CD4-positive, alpha-beta T cell treated with Interleukin-2 at 100 ng/mL for 4 hours (primary cell): ENCODE data around the gene NUP210L.
"Not testable (repeated sequence)": the region's sequence is repeated elsewhere in the genome, so short reads cannot be mapped to it uniquely, and the experiment has no call there.

ENCODE experiments used
- DNase-seq: peaks from one replicate; pipeline ENCODE4 v3.0.0-alpha.2; 2020; ENCODE audit warnings: low spot score

The NUP210L gene

GRCh38 chr1:154097873-154098272 lies 57.0 kb downstream of the NUP210L start:
- DNase-seq, result no peak

DNA sequence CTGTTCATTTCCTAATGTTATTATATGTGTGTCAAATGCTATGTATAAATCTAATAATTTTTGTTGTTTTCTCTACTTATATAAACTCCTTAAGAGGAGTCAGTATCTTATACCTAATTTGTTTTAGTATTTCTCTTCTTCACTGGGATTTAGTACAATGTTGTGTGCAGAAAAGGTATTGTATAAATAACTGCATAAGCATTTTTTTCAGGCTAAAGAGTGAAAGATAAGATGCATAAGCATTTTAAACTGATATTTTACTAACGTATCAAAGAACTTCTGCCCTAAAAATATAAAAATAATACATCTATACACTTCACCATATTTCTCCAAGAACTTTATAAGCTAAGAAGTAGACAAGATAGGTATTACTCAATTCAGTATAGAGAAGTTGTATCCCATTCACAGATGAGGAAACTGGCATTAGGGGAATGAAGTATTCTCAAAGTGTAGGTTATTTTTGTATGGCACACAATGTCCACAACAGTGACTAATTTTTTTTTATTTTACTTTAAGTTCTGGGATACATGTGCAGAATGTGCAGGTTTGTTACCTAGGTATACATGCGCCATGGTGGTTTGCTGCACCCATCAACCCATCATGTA lies 59.3 kb downstream of the NUP210L start:
- no peak for DNase-seq

DNA sequence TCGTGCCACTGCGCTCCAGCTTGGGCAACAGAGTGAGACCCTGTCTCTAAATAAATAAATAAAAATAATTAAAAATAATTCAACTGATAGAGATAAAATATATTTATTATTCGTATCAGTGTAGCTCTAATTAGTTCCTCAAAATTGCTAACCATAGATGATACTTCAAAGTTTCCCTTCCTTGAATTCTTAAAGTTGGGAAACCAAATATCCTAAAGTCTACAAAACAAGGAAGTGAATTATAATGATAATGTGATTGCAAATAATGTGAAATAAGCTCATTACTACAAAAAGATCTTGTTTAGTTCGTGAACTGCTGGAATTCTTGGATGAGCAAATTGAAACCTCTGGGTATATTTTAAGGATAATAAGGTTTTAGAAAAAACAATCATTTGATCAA lies 60.5 kb downstream of the NUP210L start:
- no peak for DNase-seq

GRCh38 chr1:154093699-154094098 lies 61.2 kb downstream of the NUP210L start:
- no peak for DNase-seq

DNA sequence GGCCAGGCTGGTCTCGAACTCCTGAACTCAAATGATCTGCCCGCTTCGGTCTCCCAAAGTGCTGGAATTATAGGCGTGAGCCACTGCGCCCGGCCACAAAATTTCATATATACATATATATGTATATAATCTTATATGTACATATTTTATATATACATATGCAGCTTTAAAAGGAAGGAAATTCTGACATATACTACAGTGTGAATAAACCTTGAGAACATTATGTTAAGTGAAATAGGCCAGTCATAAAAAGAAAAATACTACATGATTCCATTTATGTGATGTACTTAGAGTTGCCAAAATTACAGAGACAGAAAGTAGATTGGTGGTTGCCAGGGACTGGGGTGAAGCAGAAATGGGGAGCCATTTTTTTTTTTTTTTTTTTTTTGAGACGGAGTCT lies 63.2 kb downstream of the NUP210L start:
- no peak for DNase-seq

GRCh38 chr1:154087574-154087973 lies 67.3 kb downstream of the NUP210L start:
- DNase-seq, result no peak

- not testable (repeated sequence) for DNase-seq
Measured at GRCh38 chr1:154083057-154083456, 71.8 kb downstream of the NUP210L start.

GRCh38 chr1:154081386-154082126 lies 73.3 kb downstream of the NUP210L start:
- no peak for DNase-seq

DNA sequence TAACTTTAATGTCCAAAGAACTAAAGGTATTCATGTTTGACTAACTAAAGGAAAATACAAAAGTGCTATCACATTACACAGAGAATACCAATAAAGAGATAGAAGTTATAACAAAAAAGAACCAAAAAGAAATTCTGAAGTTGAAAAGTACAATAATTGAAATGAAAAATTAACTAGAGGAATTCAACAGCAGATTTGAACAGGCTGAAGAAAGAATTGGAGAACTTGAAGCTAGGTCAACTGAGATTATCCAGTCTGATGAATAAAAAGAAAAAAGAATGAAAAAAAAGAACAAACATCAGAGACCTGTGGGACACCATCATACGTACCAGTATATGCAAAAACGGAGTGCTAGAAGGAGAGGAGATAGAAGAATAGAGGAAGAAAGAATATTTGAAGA lies 78.5 kb downstream of the NUP210L start:
- no peak for DNase-seq

- DNase-seq, result no peak
Measured at GRCh38 chr1:154075746-154076145, 79.1 kb downstream of the NUP210L start.

- DNase-seq, result no peak
Measured at GRCh38 chr1:154062309-154062708, 92.6 kb downstream of the NUP210L start.

DNA sequence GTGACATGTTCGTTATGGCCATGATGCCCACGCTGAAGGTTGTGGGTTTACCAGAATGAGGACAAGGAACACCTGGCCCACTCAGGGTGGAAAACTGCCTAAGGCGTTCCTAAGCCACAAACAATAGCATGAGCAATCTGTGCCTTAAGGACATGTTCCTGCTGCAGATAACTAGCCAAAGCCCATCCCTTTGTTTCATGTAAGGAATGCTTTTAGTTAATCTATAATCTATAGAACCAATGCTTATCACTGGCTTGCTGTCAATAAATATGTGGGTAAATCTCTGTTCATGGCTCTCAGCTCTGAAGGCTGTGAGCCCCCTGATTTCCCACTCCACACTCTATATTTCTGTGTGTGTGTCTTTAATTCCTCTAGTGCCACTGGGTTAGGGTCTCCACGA lies 107.4 kb downstream of the NUP210L start:
- not testable (repeated sequence) for DNase-seq

GRCh38 chr1:154033697-154034096 lies 121.2 kb downstream of the NUP210L start:
- DNase-seq, result not testable (repeated sequence)

GRCh38 chr1:154019940-154020339 lies 134.9 kb downstream of the NUP210L start:
- no peak for DNase-seq

DNA sequence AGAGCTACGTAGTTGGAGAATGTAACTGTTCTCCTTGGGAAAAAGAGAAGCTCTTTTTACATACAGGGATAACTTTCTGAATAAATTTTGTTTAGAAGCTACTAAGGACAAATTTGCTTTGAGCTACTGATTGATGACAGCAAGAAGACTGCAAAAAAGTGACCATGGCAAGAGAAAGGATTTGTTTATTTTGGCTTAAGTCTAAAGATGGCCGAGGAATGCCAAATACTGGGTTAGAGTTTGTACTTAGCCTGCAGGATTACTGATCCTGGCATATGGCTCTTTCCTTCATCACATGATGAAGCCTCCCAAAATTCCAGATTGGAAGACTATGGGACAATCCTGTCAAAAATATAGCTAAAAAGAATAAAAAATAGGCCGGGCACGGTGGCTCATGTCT lies 135.6 kb downstream of the NUP210L start:
- no peak for DNase-seq

DNA sequence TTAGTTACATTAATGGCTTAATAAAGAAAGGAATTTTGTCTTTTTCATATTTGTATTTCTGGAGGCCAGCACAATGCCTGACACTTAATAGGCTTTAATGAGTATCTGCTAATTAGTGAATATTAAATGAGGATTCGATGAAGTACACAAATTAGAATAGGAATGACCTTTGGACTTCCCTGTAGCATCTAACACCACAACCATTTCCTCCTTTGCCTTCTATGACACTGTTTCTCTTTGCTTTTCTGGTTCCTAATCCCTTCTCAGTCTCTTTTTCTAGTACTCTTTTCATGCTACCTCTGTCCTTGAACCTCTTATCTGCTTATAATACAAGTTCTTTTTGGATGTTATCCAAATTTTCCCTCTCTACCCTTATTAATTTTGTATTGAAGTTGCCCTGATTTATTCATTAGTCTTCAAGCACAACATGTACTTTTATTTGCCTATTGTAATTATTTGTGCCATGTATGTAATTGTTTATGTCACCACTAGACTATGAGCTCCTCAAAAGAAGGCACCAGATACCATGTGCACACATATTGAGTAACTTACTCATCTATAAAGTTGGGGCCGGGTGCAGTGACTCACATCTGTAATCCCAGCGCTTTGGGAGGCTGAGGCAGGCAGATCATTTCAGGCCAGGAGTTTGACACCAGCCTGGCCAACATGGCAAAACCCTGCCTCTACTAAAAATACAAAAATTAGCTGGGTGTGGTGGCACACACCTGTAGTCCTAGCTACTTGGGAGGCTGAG lies 140.5 kb downstream of the NUP210L start:
- no peak for DNase-seq

DNA sequence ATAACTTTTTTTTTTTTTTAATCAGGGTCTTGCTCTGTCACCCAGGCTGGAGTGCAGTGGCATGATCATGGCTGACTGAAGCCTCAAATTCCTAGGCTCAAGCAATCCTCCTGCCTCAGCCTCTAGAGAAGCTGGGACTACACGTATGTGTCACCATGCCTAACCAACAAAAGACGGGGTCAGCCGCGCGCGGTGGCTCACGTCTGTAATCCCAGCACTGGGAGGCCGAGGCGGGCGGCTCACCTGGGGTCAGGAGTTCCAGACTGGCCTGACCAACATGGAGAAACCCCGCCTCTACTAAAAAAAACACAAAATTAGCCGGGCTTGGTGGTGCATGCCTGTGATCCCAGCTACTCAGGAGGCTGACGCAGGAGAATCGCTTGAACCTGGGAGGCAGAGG lies 142.3 kb downstream of the NUP210L start:
- not testable (repeated sequence) for DNase-seq

GRCh38 chr1:154012129-154012528 lies 142.7 kb downstream of the NUP210L start:
- DNase-seq, result no peak

- DNase-seq, result no peak
Measured at GRCh38 chr1:154006136-154006535, 148.7 kb downstream of the NUP210L start.

GRCh38 chr1:154000420-154000819 lies 154.5 kb downstream of the NUP210L start:
- DNase-seq, result no peak

DNA sequence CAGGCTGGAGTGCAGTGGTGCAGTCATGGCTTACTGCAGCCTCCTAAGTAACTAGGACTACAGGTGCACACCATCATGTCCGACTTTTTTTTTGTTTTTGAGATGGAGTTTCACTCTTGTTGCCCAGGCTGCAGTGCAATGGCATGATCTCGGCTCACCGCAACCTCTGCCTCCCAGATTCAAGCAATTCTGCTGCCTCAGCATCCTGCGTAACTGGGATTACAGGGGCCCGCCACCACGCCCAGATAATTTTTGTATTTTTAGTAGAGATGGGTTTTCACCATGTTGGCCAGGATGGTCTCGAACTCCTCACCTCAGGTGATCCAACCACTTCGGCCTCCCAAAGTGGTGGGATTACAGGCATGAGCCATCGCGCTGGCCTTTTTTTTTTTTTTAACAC lies 158.0 kb downstream of the NUP210L start:
- DNase-seq, result not testable (repeated sequence)

GRCh38 chr1:153995640-153996039 lies 159.2 kb downstream of the NUP210L start:
- no peak for DNase-seq

DNA sequence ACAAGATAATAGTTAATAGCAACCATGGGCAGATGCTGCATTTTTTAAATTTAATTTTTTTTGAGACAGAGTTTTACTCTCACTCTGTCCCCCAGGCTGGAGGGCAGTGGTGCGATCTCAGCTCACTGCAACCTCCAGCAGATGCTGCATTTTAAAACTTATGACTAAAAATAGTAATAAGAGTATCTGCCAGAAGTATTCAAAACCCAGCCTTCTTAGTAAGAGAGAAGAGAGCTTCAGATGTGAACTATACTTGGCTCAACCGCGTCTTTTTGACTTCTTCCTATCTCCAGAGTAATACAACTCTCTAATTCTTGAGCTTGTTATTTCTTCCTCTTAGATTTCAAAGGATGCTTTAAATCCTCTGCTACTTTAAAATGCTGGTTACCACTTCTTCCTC lies 159.7 kb downstream of the NUP210L start:
- DNase-seq, result no peak
